HepG2 (cell line): ENCODE measurements around the gene ST6GALNAC2.

Experiments used
- ONECUT2 ChIP-seq: sonication (generic); formaldehyde crosslinking; IDR thresholded peaks from 2 replicates; pipeline ENCODE4 v1.4.0; 2020; ENCODE audit warnings: missing genetic modification reagents
- POGZ ChIP-seq: sonication (generic); formaldehyde crosslinking; IDR thresholded peaks from 2 replicates; pipeline ENCODE4 v1.4.0; 2020; ENCODE audit warnings: mild to moderate bottlenecking, missing genetic modification reagents
- ZNF207 ChIP-seq: fragments of 450-650 bp; IDR thresholded peaks from 2 replicates; pipeline ENCODE4 v1.6.1; 2016; ENCODE audit warnings: antibody characterized with exemption, borderline replicate concordance
- ZNF326 ChIP-seq: sonication (generic); formaldehyde crosslinking; IDR thresholded peaks from 2 replicates; pipeline ENCODE4 v1.4.0; 2020; ENCODE audit warnings: missing genetic modification reagents, borderline replicate concordance
- ZNF740 ChIP-seq: sonication (generic); formaldehyde crosslinking; IDR thresholded peaks from 2 replicates; pipeline ENCODE4 v1.4.0; 2020; ENCODE audit warnings: missing genetic modification reagents

- no peak for TF ChIP-seq POGZ (CRISPR knock-in tag)
- TF ChIP-seq ZNF326 (CRISPR knock-in tag): no peak
- no peak for TF ChIP-seq ONECUT2 (CRISPR knock-in tag)
- no peak for TF ChIP-seq ZNF740 (CRISPR knock-in tag)
- TF ChIP-seq ZNF207: no peak
Measured at GRCh38 chr17:76568811-76569221, 16.8 kb downstream of the ST6GALNAC2 start.
